Measurements from ENCODE around the gene CLDN20. TPM values are rescaled to one million over a fixed set of nuclear protein-coding genes. Genes with fewer than 3 reads are reported as not detected.

The CLDN20 gene
- total RNA-seq, 1 donor, result not detected

DNA sequence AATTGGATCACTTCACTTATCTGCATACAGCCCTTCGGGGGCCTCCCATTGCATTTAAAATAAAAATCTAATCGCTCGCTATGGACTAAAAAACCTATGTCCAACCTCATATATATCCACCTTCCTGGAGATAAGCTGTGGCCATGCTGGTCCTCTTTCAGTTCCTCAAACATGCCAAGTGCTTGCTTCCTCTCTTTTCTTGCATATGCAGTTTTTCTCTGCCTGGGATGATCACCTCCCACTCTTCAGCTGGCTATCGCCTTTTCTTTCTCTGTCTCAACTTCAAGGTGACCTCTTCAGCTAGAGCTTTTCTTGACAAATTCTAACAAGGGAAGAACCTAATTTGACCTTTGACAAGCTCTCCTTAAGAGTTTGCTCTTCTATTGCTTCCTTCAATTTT is 56.1 kb downstream of the CLDN20 start:
- TF ChIP-seq, protein P1, sequence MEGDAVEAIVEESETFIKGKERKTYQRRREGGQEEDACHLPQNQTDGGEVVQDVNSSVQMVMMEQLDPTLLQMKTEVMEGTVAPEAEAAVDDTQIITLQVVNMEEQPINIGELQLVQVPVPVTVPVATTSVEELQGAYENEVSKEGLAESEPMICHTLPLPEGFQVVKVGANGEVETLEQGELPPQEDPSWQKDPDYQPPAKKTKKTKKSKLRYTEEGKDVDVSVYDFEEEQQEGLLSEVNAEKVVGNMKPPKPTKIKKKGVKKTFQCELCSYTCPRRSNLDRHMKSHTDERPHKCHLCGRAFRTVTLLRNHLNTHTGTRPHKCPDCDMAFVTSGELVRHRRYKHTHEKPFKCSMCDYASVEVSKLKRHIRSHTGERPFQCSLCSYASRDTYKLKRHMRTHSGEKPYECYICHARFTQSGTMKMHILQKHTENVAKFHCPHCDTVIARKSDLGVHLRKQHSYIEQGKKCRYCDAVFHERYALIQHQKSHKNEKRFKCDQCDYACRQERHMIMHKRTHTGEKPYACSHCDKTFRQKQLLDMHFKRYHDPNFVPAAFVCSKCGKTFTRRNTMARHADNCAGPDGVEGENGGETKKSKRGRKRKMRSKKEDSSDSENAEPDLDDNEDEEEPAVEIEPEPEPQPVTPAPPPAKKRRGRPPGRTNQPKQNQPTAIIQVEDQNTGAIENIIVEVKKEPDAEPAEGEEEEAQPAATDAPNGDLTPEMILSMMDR (IDR thresholded peaks at IDR 0.05; ENCODE audit: insufficient read depth, low read length), result no peak
- DNase-seq (ENCODE audit: low read depth), result no peak
- H3K4me3 ChIP-seq (ENCODE audit: low read depth, low read length), result no peak overlapping the region

DNA sequence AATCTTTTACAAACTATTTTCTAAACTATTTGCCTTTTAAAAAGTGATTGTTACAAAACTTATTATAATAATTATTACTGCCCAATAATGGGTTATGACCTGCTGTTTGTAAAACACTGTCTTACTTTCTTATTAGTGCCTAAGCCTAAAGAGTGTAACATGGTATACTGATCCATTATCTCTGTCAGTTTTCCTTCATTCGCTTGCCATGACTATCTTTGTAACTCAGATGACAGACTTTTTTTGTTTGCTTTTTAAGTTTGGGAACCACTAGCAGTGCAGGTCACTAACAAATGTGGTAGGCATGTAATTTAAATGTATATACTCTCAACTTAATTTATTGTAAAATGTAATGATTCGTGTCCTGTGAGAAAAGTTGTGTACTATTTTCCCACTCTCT is 60.4 kb downstream of the CLDN20 start:
- H3K4me3 ChIP-seq (ENCODE audit: low read depth, low read length), result no peak overlapping the region
- TF ChIP-seq, protein P1 (IDR thresholded peaks at IDR 0.05; ENCODE audit: insufficient read depth, low read length), result no peak
- no peak for DNase-seq (ENCODE audit: low read depth)

DNA sequence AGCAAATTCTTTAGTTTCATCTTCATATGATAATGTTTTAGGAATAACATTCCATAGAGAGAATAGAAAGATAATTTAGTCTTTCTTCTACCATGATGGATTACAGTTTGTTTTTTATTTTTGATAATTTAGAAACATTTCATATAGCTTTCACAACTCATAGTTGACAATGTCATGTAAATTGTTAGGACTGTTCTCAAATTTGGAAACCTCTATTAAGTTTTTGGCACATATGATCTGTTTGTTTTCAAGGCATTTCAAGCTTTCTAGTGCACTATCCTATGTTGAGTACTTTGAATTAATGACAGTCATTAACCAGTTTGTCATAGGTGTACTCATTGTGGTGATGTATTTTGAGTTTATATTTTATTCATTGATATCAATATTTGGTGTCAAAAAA is 61.2 kb downstream of the CLDN20 start:
- no peak overlapping the region for H3K4me3 ChIP-seq (ENCODE audit: low read depth, low read length)
- TF ChIP-seq, protein P1 (IDR thresholded peaks at IDR 0.05; ENCODE audit: insufficient read depth, low read length), result no peak
- DNase-seq (ENCODE audit: low read depth), result no peak

DNA sequence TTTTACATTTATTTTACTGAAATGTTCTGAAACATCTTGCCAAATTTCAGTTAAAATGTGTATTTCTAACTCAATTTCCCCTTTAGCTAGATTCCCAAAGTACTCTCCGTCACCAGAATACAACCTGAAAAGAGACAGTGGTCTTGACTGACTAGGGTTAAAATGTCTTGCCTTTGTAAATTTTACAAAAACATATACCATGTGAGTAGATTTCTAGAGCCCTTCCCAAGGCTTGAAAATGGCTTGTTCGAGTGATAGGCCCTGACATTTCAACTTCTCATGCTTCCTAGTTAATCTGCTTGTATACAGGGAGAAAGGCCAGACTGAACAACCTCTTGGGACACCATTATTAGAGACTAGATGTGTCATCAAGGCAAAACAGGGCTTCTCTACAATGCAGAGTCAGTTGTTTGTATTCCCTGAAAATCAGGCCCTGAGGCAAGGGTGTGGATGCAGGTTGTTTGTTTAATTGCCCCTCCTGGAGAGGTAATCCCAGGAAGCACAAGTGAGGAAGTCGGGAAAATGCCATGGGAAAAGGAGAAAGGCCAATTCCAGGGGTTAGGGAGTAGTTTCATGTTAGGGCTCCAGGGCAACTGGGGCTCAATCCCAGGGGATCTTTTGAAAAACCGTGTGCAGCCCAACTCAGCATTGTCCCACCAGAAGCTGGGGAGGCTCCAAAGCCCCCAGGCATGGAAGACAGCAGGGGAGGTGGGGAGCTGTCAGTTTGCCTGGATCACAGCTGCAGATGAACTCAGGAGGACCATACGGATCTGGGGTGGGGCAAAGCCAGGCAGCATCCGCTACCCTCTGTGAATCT is 62.1 kb downstream of the CLDN20 start:
- H3K4me3 ChIP-seq (ENCODE audit: low read depth, low read length), result no peak overlapping the region
- TF ChIP-seq, protein P1 (IDR thresholded peaks at IDR 0.05; ENCODE audit: insufficient read depth, low read length), result no peak
- no peak for DNase-seq (ENCODE audit: low read depth)

Other genes with a start within 250 kb of the CLDN20 start
- gene TFB1M, start 50.5 kb downstream of the CLDN20 start, total RNA-seq (ENCODE audit: low replicate concordance), result 20.0 and 22.6 TPM in 2 replicates
- not detected in 2 replicates for gene NOX3, start 191.8 kb downstream of the CLDN20 start, total RNA-seq (ENCODE audit: low replicate concordance)

Data from fibroblast of the aortic adventitia (primary cell).